ENCODE data around the gene SNTG2. TPM values are rescaled to one million over a fixed set of nuclear protein-coding genes. Genes with fewer than 3 reads are reported as not detected.
A peak's percentile ranks its signal among the peaks of the same experiment; 100 is the strongest.

Gene SNTG2
- total RNA-seq, 8 experiments from 2014 or later: 0.21 to 2.8 (median 1.1) TPM

- 8 to 100% (median 66%) methylated on average over 1 to 7 of the region's 11 CpGs; no CpG with 5 or more reads in 2 of the 10 experiments for WGBS, 10 experiments
- Histone ChIP-seq H3K4me1 (replicated peaks in 1 of 2) (peaks cover 9 to 18% of the 10 kb centered on the region in 2 donors), H3K27ac (peak overlapping the region in 1 of 2 donors; percentile 60), H3K4me3 (no peak overlapping the region)
- peak in 5 of 8 experiments; percentile 45 to 67 (median 61) for ATAC-seq (replicated peaks in 6 of 8)
- in situ Hi-C loops (cut with MboI; ENCODE audit: low pct_unique_long_range_greater_than_20kb in 2 of 9, low sequenced_read_pairs in 9 of 9, unreplicated experiment in 9 of 9): no loop called here
Observed at GRCh38 chr2:1257334-1257733, 306.7 kb downstream of the SNTG2 start.

GRCh38 chr2:1259746-1260145 is 309.1 kb downstream of the SNTG2 start:
- no peak overlapping the region for H3K27ac ChIP-seq
- no peak overlapping the region for H3K4me3 ChIP-seq
- H3K4me1 ChIP-seq (replicated peaks in 1 of 2): peaks cover 9 to 18% of the 10 kb centered on the region in 2 donors
- WGBS, 10 experiments: 11 to 100% (median 79%) methylated on average over 2 to 8 of the region's 9 CpGs; no CpG with 5 or more reads in 2 of the 10 experiments
- ATAC-seq (replicated peaks in 6 of 8): no peak
- in situ Hi-C loops (cut with MboI; ENCODE audit: low pct_unique_long_range_greater_than_20kb in 2 of 9, low sequenced_read_pairs in 9 of 9, unreplicated experiment in 9 of 9): no loop called here

- Histone ChIP-seq H3K4me3 (no peak overlapping the region), H3K4me1 (replicated peaks in 1 of 2) (peaks cover 0 to 6% of the 10 kb centered on the region in 2 donors), H3K27ac (no peak overlapping the region)
- ATAC-seq (replicated peaks in 6 of 8): no peak
- WGBS, 10 experiments: 60 to 100% (median 86%) methylated on average over 1 to 13 of the region's 29 CpGs; no CpG with 5 or more reads in 4 of the 10 experiments
- in situ Hi-C loops (cut with MboI; ENCODE audit: low pct_unique_long_range_greater_than_20kb in 2 of 9, low sequenced_read_pairs in 9 of 9, unreplicated experiment in 9 of 9): no loop called here
Observed at GRCh38 chr2:1262609-1263008, 312.0 kb downstream of the SNTG2 start.

GRCh38 chr2:1265454-1265853 is 314.8 kb downstream of the SNTG2 start:
- Histone ChIP-seq H3K4me1 (replicated peaks in 1 of 2) (no peaks in the 10 kb centered on the region), H3K4me3 (no peak overlapping the region), H3K27ac (no peak overlapping the region)
- 33 to 100% (median 61%) methylated on average over 1 to 2 of the region's 4 CpGs; no CpG with 5 or more reads in 6 of the 10 experiments for WGBS, 10 experiments
- in situ Hi-C loops (cut with MboI; ENCODE audit: low pct_unique_long_range_greater_than_20kb in 2 of 9, low sequenced_read_pairs in 9 of 9, unreplicated experiment in 9 of 9): no loop called here
- ATAC-seq (replicated peaks in 6 of 8): no peak

DNA sequence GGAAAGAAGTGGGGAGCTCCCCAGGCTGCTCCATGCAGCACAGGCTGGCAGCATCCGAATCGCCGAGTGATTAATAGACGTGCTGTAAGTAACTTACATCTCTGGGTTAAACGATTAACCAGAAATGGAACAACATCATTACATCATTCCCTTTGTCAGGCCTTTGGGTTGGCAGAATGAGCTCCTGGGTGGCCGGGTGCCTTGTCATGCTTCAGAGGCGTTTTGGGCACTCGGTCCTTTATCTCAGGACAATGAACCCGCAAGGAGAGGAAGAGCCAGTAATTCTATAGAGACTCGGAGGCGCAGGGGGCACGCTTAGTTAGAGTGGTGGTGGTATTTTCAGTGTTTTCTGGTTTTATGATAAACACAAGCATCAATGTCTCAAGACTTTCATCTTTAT is 315.7 kb downstream of the SNTG2 start:
- peak in 4 of 8 experiments; percentile 54 to 70 (median 58) for ATAC-seq (replicated peaks in 6 of 8)
- H3K4me3 ChIP-seq: no peak overlapping the region
- in situ Hi-C loops (cut with MboI; ENCODE audit: low pct_unique_long_range_greater_than_20kb in 2 of 9, low sequenced_read_pairs in 9 of 9, unreplicated experiment in 9 of 9): no loop called here
- no peaks in the 10 kb centered on the region for H3K4me1 ChIP-seq (replicated peaks in 1 of 2)
- 20 to 70% (median 56%) methylated on average over 1 to 10 of the region's 12 CpGs; no CpG with 5 or more reads in 4 of the 10 experiments for WGBS, 10 experiments
- H3K27ac ChIP-seq: no peak overlapping the region

DNA sequence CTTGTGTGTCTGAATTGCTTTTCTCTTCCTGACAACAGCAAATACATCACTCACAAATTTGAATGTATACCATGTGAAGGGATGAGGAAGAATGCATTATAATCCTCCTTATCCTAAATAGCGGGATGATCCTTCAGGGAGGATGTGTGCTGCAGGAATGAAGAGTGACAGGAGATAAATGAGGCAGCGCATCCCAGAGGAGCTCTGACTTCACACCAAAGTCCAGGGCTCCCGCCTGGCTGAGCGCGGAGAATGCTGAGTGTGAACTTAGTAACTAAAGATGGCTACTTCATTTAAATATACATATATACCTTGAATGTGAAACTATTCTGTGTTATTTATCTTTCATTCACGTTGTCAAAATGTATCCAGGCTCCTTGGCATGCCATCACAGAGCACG is 317.4 kb downstream of the SNTG2 start:
- no peak for ATAC-seq (replicated peaks in 6 of 8)
- Histone ChIP-seq H3K4me3 (no peak overlapping the region), H3K27ac (no peak overlapping the region), H3K4me1 (replicated peaks in 1 of 2) (no peaks in the 10 kb centered on the region)
- 0 to 100% (median 62%) methylated on average over 1 to 7 of the region's 7 CpGs; no CpG with 5 or more reads in 2 of the 10 experiments for WGBS, 10 experiments
- in situ Hi-C loops (cut with MboI; ENCODE audit: low pct_unique_long_range_greater_than_20kb in 2 of 9, low sequenced_read_pairs in 9 of 9, unreplicated experiment in 9 of 9): no loop called here

- H3K4me1 ChIP-seq (replicated peaks in 1 of 2): no peaks in the 10 kb centered on the region
- H3K27ac ChIP-seq: no peak overlapping the region
- in situ Hi-C loops (cut with MboI; ENCODE audit: low pct_unique_long_range_greater_than_20kb in 2 of 9, low sequenced_read_pairs in 9 of 9, unreplicated experiment in 9 of 9): no loop called here
- 7 to 100% (median 77%) methylated on average over 2 to 5 of the region's 8 CpGs; no CpG with 5 or more reads in 4 of the 10 experiments for WGBS, 10 experiments
- no peak overlapping the region for H3K4me3 ChIP-seq
- ATAC-seq (replicated peaks in 6 of 8): no peak
Observed at GRCh38 chr2:1269812-1270211, 319.2 kb downstream of the SNTG2 start.

GRCh38 chr2:1272835-1273234 is 322.2 kb downstream of the SNTG2 start:
- no peak for ATAC-seq (replicated peaks in 6 of 8)
- no peaks in the 10 kb centered on the region for H3K4me1 ChIP-seq (replicated peaks in 1 of 2)
- H3K27ac ChIP-seq: no peak overlapping the region
- in situ Hi-C loops (cut with MboI; ENCODE audit: low pct_unique_long_range_greater_than_20kb in 2 of 9, low sequenced_read_pairs in 9 of 9, unreplicated experiment in 9 of 9): no loop called here
- WGBS, 10 experiments: 0 to 98% (median 82%) methylated on average over 1 to 8 of the region's 18 CpGs; no CpG with 5 or more reads in 3 of the 10 experiments
- H3K4me3 ChIP-seq: no peak overlapping the region

- whole genome bisulfite sequencing, 10 experiments: 46 to 100% (median 79%) methylated on average over 3 to 6 of the region's 6 CpGs; no CpG with 5 or more reads in 2 of the 10 experiments
- no peak for ATAC-seq (replicated peaks in 6 of 8)
- Histone ChIP-seq H3K4me3 (no peak overlapping the region), H3K27ac (no peak overlapping the region), H3K4me1 (replicated peaks in 1 of 2) (peaks cover 0 to 11% of the 10 kb centered on the region in 2 donors)
- in situ Hi-C loops (cut with MboI; ENCODE audit: low pct_unique_long_range_greater_than_20kb in 2 of 9, low sequenced_read_pairs in 9 of 9, unreplicated experiment in 9 of 9): no loop called here
Observed at GRCh38 chr2:1277634-1278033, 327.0 kb downstream of the SNTG2 start.

DNA sequence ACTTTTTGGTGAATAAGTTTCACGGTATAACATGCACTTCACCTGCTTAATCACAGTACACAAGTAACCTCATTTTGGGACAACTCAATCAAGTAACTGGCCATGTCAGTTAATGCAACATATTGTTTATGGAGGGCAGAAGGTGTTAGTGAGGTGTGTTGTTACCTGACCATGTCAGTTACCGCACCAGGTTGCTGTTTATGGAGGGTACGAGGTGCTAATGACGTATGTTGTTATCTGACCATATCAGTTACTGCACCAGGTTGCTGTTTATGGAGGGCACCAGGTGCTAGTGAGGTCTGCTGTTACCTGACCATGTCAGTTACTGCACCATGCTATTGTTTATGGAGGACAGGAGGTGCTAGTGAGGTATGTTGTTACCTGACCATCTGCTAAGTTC is 327.5 kb downstream of the SNTG2 start:
- 36 to 100% (median 67%) methylated on average over 1 to 4 of the region's 4 CpGs; no CpG with 5 or more reads in 3 of the 10 experiments for WGBS, 10 experiments
- H3K4me1 ChIP-seq (replicated peaks in 1 of 2): peaks cover 0 to 16% of the 10 kb centered on the region in 2 donors
- no peak for ATAC-seq (replicated peaks in 6 of 8)
- H3K4me3 ChIP-seq: no peak overlapping the region
- H3K27ac ChIP-seq: no peak overlapping the region
- in situ Hi-C loops (cut with MboI; ENCODE audit: low pct_unique_long_range_greater_than_20kb in 2 of 9, low sequenced_read_pairs in 9 of 9, unreplicated experiment in 9 of 9): no loop called here

GRCh38 chr2:1278861-1279260 is 328.2 kb downstream of the SNTG2 start:
- H3K4me3 ChIP-seq: no peak overlapping the region
- no peak for ATAC-seq (replicated peaks in 6 of 8)

GRCh38 chr2:1282552-1282951 is 331.9 kb downstream of the SNTG2 start:
- peak in 6 of 8 experiments; percentile 22 to 62 (median 49) for ATAC-seq (replicated peaks in 6 of 8)
- 78% methylated on average over 8 of the region's 22 CpGs; no CpG with 5 or more reads in 9 of the 10 experiments for WGBS, 10 experiments
- Histone ChIP-seq H3K4me3 (no peak overlapping the region), H3K27ac (no peak overlapping the region), H3K4me1 (replicated peaks in 1 of 2) (peaks cover 0 to 23% of the 10 kb centered on the region in 2 donors)
- in situ Hi-C loops (cut with MboI; ENCODE audit: low pct_unique_long_range_greater_than_20kb in 2 of 9, low sequenced_read_pairs in 9 of 9, unreplicated experiment in 9 of 9): no loop called here

More at GRCh38 chr2:1278861-1279260, 328.2 kb downstream of the SNTG2 start:
- Histone ChIP-seq H3K27ac (no peak overlapping the region), H3K4me1 (replicated peaks in 1 of 2) (peaks cover 0 to 23% of the 10 kb centered on the region in 2 donors)
- 20 to 100% (median 85%) methylated on average over 1 to 12 of the region's 27 CpGs; no CpG with 5 or more reads in 1 of the 10 experiments for WGBS, 10 experiments
- in situ Hi-C loops (cut with MboI; ENCODE audit: low pct_unique_long_range_greater_than_20kb in 2 of 9, low sequenced_read_pairs in 9 of 9, unreplicated experiment in 9 of 9): no loop called here

DNA sequence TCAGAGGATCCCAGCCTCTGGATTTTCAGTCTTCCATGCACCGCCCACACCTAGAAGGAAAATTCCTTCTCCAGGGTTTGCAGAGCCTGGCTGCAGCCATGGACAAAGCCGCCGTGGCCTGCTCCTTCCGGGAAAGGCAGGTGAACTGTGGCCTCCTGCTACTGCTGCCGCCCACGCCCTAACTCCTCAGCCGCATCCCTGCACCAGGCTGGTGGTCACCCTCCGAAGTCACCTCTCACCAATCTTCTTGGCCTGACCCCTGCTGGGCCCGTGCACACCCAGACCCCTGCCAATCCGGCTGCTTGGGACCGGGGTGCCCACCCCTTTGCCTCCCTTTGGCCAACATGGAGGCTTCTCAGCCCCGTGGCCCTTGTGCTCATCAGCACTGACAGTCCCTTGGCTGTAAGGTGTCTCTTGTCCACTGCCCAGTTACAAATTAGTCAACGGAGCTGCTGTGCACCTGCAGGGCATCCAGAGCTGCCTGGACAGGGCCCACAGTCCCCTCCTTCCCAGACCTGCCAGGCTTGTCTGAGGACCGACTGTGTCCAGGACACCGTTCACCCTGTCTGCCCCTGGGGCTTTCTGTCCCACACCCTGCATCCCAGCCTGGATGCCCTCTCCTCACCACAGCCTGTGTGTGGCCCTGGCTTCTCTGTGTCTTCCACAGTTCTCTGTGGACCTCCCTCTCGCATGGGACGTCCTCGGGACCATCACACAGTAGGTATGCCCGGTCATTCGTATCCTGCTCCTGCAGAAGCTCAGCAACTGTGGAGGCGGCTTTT is 332.6 kb downstream of the SNTG2 start:
- WGBS, 10 experiments: 48 to 89% (median 78%) methylated on average over 2 to 10 of the region's 21 CpGs; no CpG with 5 or more reads in 4 of the 10 experiments
- in situ Hi-C loops (cut with MboI; ENCODE audit: low pct_unique_long_range_greater_than_20kb in 2 of 9, low sequenced_read_pairs in 9 of 9, unreplicated experiment in 9 of 9): no loop called here
- no peak overlapping the region for H3K4me3 ChIP-seq
- H3K27ac ChIP-seq: peak overlapping the region in 1 of 2 donors; percentile 5
- H3K4me1 ChIP-seq (replicated peaks in 1 of 2): peaks cover 0 to 23% of the 10 kb centered on the region in 2 donors
- peak in 2 of 8 experiments; percentile 8 to 26 for ATAC-seq (replicated peaks in 6 of 8)
